ENCODE data around the gene VPS26B.

The VPS26B gene

GRCh38 chr11:134238956-134239355 lies 14.5 kb downstream of the VPS26B start:
- H3K4me3 ChIP-seq (ENCODE audit: control insufficient read depth, low read depth, low read length): no peak overlapping the region
- TF ChIP-seq CTCF (IDR thresholded peaks at IDR 0.05; ENCODE audit: control insufficient read depth, insufficient read depth, low read depth, low read length, missing control alignments): no peak
- DNase-seq (ENCODE audit: low read depth): no peak

GRCh38 chr11:134240592-134240991 lies 16.1 kb downstream of the VPS26B start:
- no peak for DNase-seq (ENCODE audit: low read depth)
- H3K4me3 ChIP-seq (ENCODE audit: control insufficient read depth, low read depth, low read length): no peak overlapping the region
- TF ChIP-seq CTCF (IDR thresholded peaks at IDR 0.05; ENCODE audit: control insufficient read depth, insufficient read depth, low read depth, low read length, missing control alignments): no peak

DNA sequence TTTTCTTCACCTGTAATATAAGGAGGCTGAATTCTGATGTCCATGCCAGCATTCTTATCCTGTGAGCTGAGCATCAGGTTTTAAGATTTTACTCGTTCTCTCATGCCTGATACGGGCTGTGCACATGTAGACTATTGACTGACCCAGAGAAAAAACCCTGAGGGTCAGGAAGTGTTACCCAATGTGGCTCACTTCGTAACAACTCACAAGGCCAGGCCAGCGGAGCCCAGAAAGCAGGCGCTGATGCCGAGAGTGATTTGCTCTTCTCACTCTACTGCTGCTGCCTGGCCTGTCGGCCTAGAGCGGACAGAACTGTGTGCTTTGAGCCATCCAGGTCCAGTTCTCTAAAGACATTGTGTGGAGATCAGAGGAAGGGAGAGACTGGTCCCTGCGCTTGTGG lies 17.9 kb downstream of the VPS26B start:
- DNase-seq (ENCODE audit: low read depth): no peak
- H3K4me3 ChIP-seq (ENCODE audit: control insufficient read depth, low read depth, low read length): no peak overlapping the region
- TF ChIP-seq CTCF (IDR thresholded peaks at IDR 0.05; ENCODE audit: control insufficient read depth, insufficient read depth, low read depth, low read length, missing control alignments): no peak

GRCh38 chr11:134243913-134244312 lies 19.4 kb downstream of the VPS26B start:
- H3K4me3 ChIP-seq (ENCODE audit: control insufficient read depth, low read depth, low read length): no peak overlapping the region
- no peak for DNase-seq (ENCODE audit: low read depth)
- no peak for TF ChIP-seq CTCF (IDR thresholded peaks at IDR 0.05; ENCODE audit: control insufficient read depth, insufficient read depth, low read depth, low read length, missing control alignments)

DNA sequence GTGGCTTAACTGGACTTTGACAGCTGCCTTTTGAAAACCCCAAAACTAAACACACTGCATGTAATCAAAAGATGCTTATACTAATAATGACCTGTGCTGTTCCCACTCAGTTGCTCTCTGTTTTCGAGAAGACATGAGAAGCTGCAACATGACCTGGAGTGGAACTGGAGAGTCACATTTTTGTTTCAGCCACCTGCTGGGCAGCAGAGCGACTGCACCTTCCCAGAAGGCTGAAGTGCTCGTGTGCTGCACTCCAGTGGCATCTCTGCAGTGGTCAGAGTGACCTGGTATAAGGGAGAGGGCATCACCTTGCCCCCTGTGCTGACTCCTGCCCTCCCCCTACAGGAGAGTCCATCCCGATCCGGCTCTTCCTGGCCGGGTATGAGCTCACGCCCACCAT lies 20.1 kb downstream of the VPS26B start:
- TF ChIP-seq CTCF (IDR thresholded peaks at IDR 0.05; ENCODE audit: control insufficient read depth, insufficient read depth, low read depth, low read length, missing control alignments): peak; percentile 54
- DNase-seq (ENCODE audit: low read depth): no peak
- no peak overlapping the region for H3K4me3 ChIP-seq (ENCODE audit: control insufficient read depth, low read depth, low read length)

GRCh38 chr11:134245434-134245833 lies 21.0 kb downstream of the VPS26B start:
- DNase-seq (ENCODE audit: low read depth): no peak
- no peak overlapping the region for H3K4me3 ChIP-seq (ENCODE audit: control insufficient read depth, low read depth, low read length)
- no peak for TF ChIP-seq CTCF (IDR thresholded peaks at IDR 0.05; ENCODE audit: control insufficient read depth, insufficient read depth, low read depth, low read length, missing control alignments)

DNA sequence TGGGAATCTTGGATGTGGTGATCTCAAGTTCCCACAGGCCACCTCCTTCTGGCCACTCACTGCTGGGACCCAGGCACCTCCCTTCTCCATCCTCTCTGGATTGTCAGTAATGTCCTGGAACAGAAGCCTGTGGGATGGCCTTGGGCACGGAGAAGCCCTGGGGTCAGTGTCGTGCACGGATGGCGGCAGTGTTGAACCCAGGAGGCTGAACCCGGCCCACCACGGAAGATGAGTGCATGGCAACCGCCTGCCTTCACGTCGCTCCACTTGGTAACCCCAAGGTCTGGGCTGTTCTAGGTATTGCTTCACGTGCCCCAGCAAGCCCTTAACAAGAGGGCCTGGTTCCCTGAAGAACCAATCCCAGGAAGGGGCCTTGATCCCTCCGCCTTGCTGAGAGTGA lies 21.6 kb downstream of the VPS26B start:
- TF ChIP-seq CTCF (IDR thresholded peaks at IDR 0.05; ENCODE audit: control insufficient read depth, insufficient read depth, low read depth, low read length, missing control alignments): no peak
- no peak overlapping the region for H3K4me3 ChIP-seq (ENCODE audit: control insufficient read depth, low read depth, low read length)
- DNase-seq (ENCODE audit: low read depth): no peak

Measured in AG09309 (cell line).